Measurements from ENCODE around the gene AFG1L. TPM values are rescaled to one million over a fixed set of nuclear protein-coding genes. Genes with fewer than 3 reads are reported as not detected.

Gene AFG1L
- total RNA-seq, 4 donors from 2014 or later, result 2.8 to 10.5 (median 3.9) TPM

DNA sequence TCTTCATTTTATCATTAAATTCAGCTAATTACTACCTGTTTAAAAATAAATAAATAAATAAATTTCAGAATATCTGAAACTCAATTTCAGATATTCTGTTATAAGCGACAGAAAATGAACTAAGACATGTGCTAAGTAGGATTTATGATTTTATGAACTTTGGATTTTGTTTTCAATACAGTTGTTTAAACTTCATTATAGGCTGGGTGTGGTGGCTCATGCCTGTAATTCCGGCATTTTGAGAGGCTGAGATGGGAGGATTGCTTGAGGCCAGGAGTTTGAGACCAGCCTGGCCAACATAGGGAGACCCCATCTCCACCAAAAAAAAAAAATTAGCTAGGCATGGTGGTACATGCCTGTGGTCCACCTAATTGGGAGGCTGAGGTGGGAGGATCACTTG is 36.0 kb downstream of the AFG1L start:
- TF ChIP-seq CTCF (IDR thresholded peaks at IDR 0.05), result no peak
- no peaks in the 10 kb centered on the region for H3K4me1 ChIP-seq
- intact Hi-C loops (cut with DNase I), result no loop called here
- DNase-seq, result no peak
- no peak overlapping the region for H3K4me3 ChIP-seq
- H3K9me3 ChIP-seq, result no peaks in the 10 kb centered on the region
- peaks cover 0 to 36% (median 0%) of the 10 kb centered on the region in 3 donors for H3K36me3 ChIP-seq
- H3K27me3 ChIP-seq, result no peaks in the 10 kb centered on the region
- H3K27ac ChIP-seq, result no peak overlapping the region
- WGBS, 2 donors, result 94% methylated on average over 2 of the region's 2 CpGs

DNA sequence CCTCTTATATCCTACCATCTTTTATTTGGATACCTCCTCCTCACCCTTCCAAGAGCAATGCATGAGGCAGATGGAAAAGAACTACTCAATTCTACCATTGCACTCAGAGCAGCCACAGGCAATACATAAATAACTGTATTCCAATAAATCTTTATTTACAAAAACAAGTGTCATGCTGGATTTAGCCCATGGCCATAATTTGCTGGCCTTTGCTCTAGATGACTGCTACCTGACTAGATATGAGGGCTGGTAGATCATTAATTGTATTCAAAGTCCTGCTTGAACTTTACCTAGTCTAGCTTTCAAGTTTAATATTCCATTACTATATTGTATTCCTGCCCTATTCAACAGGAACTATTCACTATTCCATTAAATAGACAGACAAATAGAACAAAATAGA is 37.1 kb downstream of the AFG1L start:
- intact Hi-C loops (cut with DNase I), result no loop called here
- no peak overlapping the region for H3K27ac ChIP-seq
- no peaks in the 10 kb centered on the region for H3K9me3 ChIP-seq
- H3K4me1 ChIP-seq, result no peaks in the 10 kb centered on the region
- no peaks in the 10 kb centered on the region for H3K27me3 ChIP-seq
- DNase-seq, result no peak
- TF ChIP-seq CTCF (IDR thresholded peaks at IDR 0.05) (no peak), POLR2A (IDR thresholded peaks at IDR 0.05) (no peak)
- no peak overlapping the region for H3K4me3 ChIP-seq
- H3K36me3 ChIP-seq, result peaks cover 0 to 25% (median 0%) of the 10 kb centered on the region in 3 donors

DNA sequence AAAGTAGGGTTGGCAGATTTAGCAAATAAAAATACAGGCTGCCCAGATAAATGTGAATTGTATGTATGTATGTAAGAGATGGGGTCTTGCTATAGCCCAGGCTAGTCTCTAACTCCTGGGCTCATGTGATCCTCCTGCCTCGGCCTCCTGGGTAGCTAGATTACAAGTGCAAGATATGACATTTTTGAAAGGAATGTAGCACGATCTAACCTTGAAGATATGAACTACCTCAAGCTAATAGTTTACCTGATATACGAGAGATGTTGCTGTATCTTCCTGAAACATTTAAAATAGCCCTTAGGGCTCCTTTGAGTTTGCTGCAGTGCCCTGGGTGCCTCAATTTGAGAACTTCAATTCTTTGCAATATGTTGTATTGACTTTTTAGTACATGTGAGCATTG is 42.1 kb downstream of the AFG1L start:
- Histone ChIP-seq H3K27me3 (no peaks in the 10 kb centered on the region), H3K4me1 (no peaks in the 10 kb centered on the region), H3K9me3 (no peaks in the 10 kb centered on the region), H3K27ac (no peak overlapping the region), H3K36me3 (no peaks in the 10 kb centered on the region), H3K4me3 (no peak overlapping the region)
- 84 to 94% methylated on average over 3 of the region's 3 CpGs for WGBS, 2 donors
- DNase-seq, result no peak
- TF ChIP-seq POLR2A (IDR thresholded peaks at IDR 0.05) (no peak), CTCF (IDR thresholded peaks at IDR 0.05) (no peak)
- intact Hi-C loops (cut with DNase I), result no loop called here

GRCh38 chr6:108337721-108338120 is 42.9 kb downstream of the AFG1L start:
- Histone ChIP-seq H3K27me3 (no peaks in the 10 kb centered on the region), H3K9me3 (no peaks in the 10 kb centered on the region), H3K4me1 (no peaks in the 10 kb centered on the region), H3K36me3 (no peaks in the 10 kb centered on the region), H3K27ac (no peak overlapping the region), H3K4me3 (no peak overlapping the region)
- intact Hi-C loops (cut with DNase I), result no loop called here
- no peak for DNase-seq
- TF ChIP-seq CTCF (IDR thresholded peaks at IDR 0.05) (no peak), POLR2A (IDR thresholded peaks at IDR 0.05) (no peak)
- WGBS, 2 donors, result 83 to 89% methylated on average over 3 of the region's 3 CpGs

DNA sequence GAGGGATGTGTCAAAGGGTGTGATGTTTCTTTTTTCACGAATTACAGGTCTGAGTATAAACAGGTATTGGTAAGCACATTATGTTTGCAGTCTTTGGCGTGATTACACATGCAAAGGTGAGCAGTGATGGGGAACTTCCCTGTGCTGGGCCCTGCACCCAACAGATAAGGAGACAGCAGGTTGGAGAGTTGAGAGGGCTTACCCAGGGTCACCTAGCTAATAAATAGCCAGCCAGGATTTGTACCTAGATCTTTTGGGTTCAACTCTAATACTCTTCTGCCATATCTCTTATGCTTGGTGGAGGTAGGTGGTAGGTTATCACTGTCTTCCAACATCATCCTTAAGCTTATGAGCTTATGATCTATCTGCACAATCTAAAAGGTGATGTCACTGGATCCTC is 46.5 kb downstream of the AFG1L start:
- intact Hi-C loops (cut with DNase I), result no loop called here
- DNase-seq, result no peak
- no peak for TF ChIP-seq POLR2A (IDR thresholded peaks at IDR 0.05)
- TF ChIP-seq CTCF (IDR thresholded peaks at IDR 0.05), result no peak
- H3K27ac ChIP-seq, result no peak overlapping the region
- peaks cover 0 to 2% (median 0%) of the 10 kb centered on the region in 3 donors for H3K36me3 ChIP-seq
- no peak overlapping the region for H3K4me3 ChIP-seq
- H3K27me3 ChIP-seq, result no peaks in the 10 kb centered on the region
- no peaks in the 10 kb centered on the region for H3K9me3 ChIP-seq
- 77 to 93% methylated on average over 2 of the region's 2 CpGs for WGBS, 2 donors
- no peaks in the 10 kb centered on the region for H3K4me1 ChIP-seq
